Measurements from ENCODE around the gene DDX17.

- TF ChIP-seq CTCF (IDR thresholded peaks at IDR 0.05) (no peak), EP300 (IDR thresholded peaks at IDR 0.05) (no peak)
Observed at GRCh38 chr22:38455076-38455529, 51.0 kb downstream of the DDX17 start, which contains the start of gene KCNJ4.
